Vagina (tissue), 2 donors: ENCODE results near the gene KANK3. TPM values are rescaled to one million over a fixed set of nuclear protein-coding genes. Genes with fewer than 3 reads are reported as not detected.
"Not testable (repeated sequence)": the region's sequence is repeated elsewhere in the genome, so short reads cannot be mapped to it uniquely, and the experiment has no call there.

Experiments used
- DNase-seq, 2 donors: peaks; one replicate each; pipeline ENCODE4 v3.0.0-alpha.2; 2017; ENCODE audit errors: extremely low spot score in 2 of 2
- H3K27ac ChIP-seq: fragments of 200-600 bp; sonication (generic); one replicate; pipeline ENCODE4 v1.5.1; 2019
- H3K27me3 ChIP-seq: fragments of 200-600 bp; sonication (generic); one replicate; pipeline ENCODE4 v1.5.1; 2019
- H3K36me3 ChIP-seq, 2 donors: fragments of 200-600 bp; sonication (generic); one replicate each; pipeline ENCODE4 v1.5.1; 2017 to 2019
- H3K4me1 ChIP-seq: fragments of 200-600 bp; sonication (generic); one replicate; pipeline ENCODE4 v1.5.1; 2019
- H3K4me3 ChIP-seq, 2 donors: fragments of 200-600 bp; sonication (generic); 1 replicate in 1 of 2; 2 replicates in 1 of 2; pipeline ENCODE4 v1.5.1; 2016 to 2019
- H3K9me3 ChIP-seq: fragments of 200-600 bp; sonication (generic); one replicate; pipeline ENCODE4 v1.5.1; 2019
- POLR2A ChIP-seq, 2 donors: fragments of 450-650 bp; IDR thresholded peaks; one replicate each; pipeline ENCODE4 v1.6.1; 2017; ENCODE audit warnings: antibody characterized with exemption in 2 of 2, mild to moderate bottlenecking in 2 of 2, moderate library complexity in 2 of 2
- POLR2AphosphoS5 ChIP-seq, 2 donors: sonication (generic); formaldehyde crosslinking; IDR thresholded peaks; one replicate each; pipeline ENCODE4 v1.9.0; 2017; ENCODE audit warnings: antibody characterized with exemption in 2 of 2, mild to moderate bottlenecking in 2 of 2, low read depth in 1 of 2; ENCODE audit not compliant: insufficient read depth in 1 of 2
- intact Hi-C: fragments of 100-400 bp; cut with DNase I; formaldehyde crosslinking; loops from one replicate; pipeline ENCODE4 v1.15.1; 2023
- total RNA-seq: library from RNA; depleted of rRNA; stranded (reverse); fragments of >200 nt; gene quantifications from one replicate; pipeline ENCODE4 v1.2.3, GENCODE V29; 2016
- TF ChIP-seq, protein P1 (sequence below), 3 experiments: fragments of 450-650 bp in 2 of 3; fragments of 200-600 bp in 1 of 3; sonication (generic) in 1 of 3; IDR thresholded peaks; one replicate each; pipeline ENCODE4 v1.5.1; 2017 to 2019; ENCODE audit warnings: antibody characterized with exemption in 3 of 3, mild to moderate bottlenecking in 2 of 3, moderate library complexity in 2 of 3

The KANK3 gene
- total RNA-seq, 1 donor from 2014 or later, result 20.9 TPM

DNA sequence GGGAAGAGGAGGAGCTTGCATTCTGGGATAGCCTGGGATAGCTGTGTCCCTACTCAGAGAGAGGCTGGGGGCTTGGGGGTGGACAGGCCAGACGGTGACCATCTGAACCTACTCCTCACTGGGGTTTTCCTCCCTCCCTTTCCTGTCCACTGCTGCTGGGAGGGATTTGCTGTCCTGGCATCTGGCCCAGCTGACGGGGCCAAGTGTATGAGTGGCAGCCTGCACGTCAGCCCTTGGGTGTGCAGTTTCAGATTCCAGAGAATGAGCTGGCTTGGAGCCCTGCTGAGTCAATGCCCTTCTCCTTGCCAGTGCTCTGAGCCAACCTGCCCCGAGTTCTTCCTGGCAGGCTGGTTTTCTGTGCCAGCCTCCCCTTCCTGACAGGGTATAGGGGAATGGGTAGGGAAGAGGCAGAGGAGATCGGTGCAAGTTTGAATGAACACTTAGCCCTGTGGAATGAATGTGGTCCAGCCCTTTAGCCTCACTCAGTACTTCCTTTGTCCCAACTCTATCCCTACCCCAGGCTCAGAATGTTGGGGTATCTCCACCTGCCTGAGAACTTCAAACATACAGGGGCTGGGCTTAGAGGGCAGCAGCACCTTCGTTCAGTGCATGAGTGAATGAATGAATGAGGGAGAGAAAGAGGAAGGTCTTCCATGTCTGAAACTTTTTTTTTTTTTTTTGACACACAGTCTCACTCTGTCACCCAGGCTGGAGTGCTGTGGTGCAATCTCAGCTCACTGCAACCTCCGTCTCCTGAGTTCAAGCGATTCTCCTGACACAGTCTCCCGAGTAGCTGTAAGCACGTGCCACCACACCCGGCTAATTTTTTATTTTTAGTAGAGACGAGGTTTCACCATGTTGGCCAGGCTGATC lies 19.1 kb upstream of the KANK3 start:
- peak in 1 of 2 donors; percentile 95 for DNase-seq
- no peaks in the 10 kb centered on the region for H3K9me3 ChIP-seq
- intact Hi-C loops, result no loop called here
- no peak overlapping the region for H3K4me3 ChIP-seq
- H3K36me3 ChIP-seq, result no peaks in the 10 kb centered on the region
- TF ChIP-seq POLR2AphosphoS5 (IDR thresholded peaks at IDR 0.05; ENCODE audit: insufficient read depth in 1 of 2, low read depth in 1 of 2) (peak; percentile 89 to 96), POLR2A (IDR thresholded peaks at IDR 0.05) (no peak)
- peaks cover 55% of the 10 kb centered on the region for H3K4me1 ChIP-seq
- H3K27me3 ChIP-seq, result no peaks in the 10 kb centered on the region
- peak overlapping the region; percentile 78 for H3K27ac ChIP-seq

DNA sequence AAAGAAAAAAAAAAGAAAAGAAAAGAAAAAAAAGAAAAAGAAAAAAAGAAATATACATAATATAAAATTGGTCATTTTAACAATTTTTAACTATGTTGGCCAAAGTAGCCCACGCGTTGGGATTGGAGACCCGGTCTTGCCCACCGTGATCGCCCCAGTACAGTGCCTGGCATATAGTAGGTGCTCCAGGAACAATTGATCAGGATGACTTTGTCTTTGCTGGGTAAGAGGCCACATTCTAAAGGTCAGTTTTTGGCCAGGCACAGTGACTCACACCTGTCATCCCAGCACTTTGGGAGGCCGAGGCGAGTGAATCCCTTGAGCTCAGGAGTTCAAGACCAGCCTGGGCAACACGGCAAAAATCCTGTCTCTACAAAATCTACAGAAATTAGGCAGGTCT lies 17.1 kb upstream of the KANK3 start:
- TF ChIP-seq, protein P1, sequence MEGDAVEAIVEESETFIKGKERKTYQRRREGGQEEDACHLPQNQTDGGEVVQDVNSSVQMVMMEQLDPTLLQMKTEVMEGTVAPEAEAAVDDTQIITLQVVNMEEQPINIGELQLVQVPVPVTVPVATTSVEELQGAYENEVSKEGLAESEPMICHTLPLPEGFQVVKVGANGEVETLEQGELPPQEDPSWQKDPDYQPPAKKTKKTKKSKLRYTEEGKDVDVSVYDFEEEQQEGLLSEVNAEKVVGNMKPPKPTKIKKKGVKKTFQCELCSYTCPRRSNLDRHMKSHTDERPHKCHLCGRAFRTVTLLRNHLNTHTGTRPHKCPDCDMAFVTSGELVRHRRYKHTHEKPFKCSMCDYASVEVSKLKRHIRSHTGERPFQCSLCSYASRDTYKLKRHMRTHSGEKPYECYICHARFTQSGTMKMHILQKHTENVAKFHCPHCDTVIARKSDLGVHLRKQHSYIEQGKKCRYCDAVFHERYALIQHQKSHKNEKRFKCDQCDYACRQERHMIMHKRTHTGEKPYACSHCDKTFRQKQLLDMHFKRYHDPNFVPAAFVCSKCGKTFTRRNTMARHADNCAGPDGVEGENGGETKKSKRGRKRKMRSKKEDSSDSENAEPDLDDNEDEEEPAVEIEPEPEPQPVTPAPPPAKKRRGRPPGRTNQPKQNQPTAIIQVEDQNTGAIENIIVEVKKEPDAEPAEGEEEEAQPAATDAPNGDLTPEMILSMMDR (IDR thresholded peaks at IDR 0.05), result no peak
- TF ChIP-seq POLR2AphosphoS5 (IDR thresholded peaks at IDR 0.05; ENCODE audit: insufficient read depth in 1 of 2, low read depth in 1 of 2), result no peak
- TF ChIP-seq POLR2A (IDR thresholded peaks at IDR 0.05), result no peak
- peaks cover 41% of the 10 kb centered on the region for H3K4me1 ChIP-seq
- no peaks in the 10 kb centered on the region for H3K36me3 ChIP-seq
- H3K4me3 ChIP-seq, result no peak overlapping the region
- H3K27me3 ChIP-seq, result no peaks in the 10 kb centered on the region
- intact Hi-C loops, result no loop called here
- no peaks in the 10 kb centered on the region for H3K9me3 ChIP-seq
- H3K27ac ChIP-seq, result no peak overlapping the region
- no peak for DNase-seq

DNA sequence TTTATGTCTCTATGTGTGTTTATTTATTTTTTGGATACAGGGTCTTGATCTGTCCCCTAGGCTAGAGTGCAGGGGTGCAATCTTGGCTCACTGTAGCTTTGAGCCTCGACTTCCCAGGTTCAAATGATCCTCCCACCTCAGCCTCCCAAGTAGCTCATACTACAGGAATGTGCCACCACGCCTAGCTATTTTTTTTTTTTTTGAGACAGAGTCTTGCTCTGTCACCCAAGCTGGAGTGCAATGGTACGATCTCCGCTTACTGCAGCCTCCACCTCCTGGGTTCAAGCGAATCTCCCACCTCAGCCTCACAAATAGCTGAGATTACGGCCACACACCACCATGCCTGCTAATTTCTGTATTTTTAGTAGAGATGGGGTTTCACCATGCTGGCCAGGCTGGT lies 15.9 kb upstream of the KANK3 start:
- Histone ChIP-seq H3K36me3 (no peaks in the 10 kb centered on the region), H3K27me3 (no peaks in the 10 kb centered on the region), H3K27ac (no peak overlapping the region), H3K4me3 (no peak overlapping the region), H3K4me1 (peaks cover 34% of the 10 kb centered on the region), H3K9me3 (no peaks in the 10 kb centered on the region)
- DNase-seq, result no peak
- intact Hi-C loops, result loop anchor here (5.0 to 10.0 kb wide), 2 partner anchors 33 to 146 kb away; partner anchors contain the start of genes PRAM1 and RAB11B
- no peak for TF ChIP-seq POLR2A (IDR thresholded peaks at IDR 0.05)

DNA sequence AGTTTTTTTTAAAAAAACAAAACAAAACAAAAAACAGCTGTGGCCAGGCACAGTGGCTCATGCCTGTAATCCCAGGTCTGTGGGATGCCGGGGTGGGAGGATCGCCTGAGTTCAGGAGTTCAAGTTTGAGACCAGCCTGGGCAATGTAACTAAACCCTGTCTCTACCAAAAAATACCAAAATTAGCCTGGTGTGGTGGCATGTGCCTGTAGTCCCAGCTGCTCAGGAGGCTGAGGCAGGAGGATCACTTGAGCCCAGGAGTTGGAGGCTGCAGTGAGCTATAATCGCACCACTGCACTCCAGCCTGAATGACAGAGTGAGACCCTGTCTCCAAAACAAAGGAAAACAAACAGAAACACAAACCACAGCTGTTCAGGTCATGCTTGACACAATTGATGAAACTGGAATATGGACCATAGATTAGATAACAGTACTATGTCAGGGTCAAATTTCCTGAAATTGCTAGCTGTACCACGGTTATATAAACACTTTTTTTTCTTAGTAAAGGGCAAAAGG lies 14.0 kb upstream of the KANK3 start:
- H3K4me1 ChIP-seq, result peaks cover 19% of the 10 kb centered on the region
- H3K27ac ChIP-seq, result no peak overlapping the region
- intact Hi-C loops, result loop anchor here (5.0 to 10.0 kb wide), 2 partner anchors 35 to 148 kb away; partner anchors contain the start of genes PRAM1 and RAB11B
- TF ChIP-seq POLR2AphosphoS5 (IDR thresholded peaks at IDR 0.05; ENCODE audit: insufficient read depth in 1 of 2, low read depth in 1 of 2) (no peak), POLR2A (IDR thresholded peaks at IDR 0.05) (no peak)
- TF ChIP-seq, protein P1 (IDR thresholded peaks at IDR 0.05), result no peak
- H3K27me3 ChIP-seq, result no peaks in the 10 kb centered on the region
- DNase-seq, result no peak
- H3K9me3 ChIP-seq, result no peaks in the 10 kb centered on the region
- no peak overlapping the region for H3K4me3 ChIP-seq
- no peaks in the 10 kb centered on the region for H3K36me3 ChIP-seq

DNA sequence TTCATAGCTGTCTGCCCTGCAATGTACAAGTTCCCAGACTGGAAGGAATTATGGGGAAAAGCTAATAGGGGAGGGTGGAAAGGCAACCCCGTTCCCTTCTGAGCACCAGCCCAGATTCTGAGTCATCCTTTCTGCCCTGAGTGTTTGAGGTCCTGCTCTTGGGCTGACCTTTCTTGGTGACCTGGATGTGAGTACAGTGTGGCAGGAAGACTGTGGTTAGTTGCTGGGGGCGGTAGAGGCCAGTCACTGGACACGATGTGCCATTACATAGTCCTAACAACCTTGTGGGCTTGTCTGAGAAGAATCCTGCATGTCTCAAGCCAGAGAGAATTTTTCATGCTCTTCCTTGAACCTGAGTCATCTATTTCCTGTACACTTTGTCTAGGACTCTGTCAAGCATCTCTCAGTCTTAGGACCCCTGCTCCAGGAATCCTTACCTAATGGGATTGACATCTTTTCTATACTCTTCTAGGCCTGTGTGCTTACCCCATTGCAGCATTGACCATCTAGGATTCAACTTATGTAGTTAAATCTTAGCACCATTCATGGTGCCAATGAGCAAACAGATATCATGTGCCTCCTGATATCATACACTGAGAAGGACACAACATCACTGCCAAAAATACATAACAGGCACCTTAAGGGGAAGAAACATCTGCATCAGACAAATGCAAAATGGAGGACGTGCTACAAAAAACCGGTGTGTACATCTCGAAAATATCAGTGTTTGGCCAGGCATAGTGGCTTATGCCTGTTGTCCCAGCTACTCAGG lies 12.8 kb upstream of the KANK3 start:
- H3K36me3 ChIP-seq, result no peaks in the 10 kb centered on the region
- no peaks in the 10 kb centered on the region for H3K9me3 ChIP-seq
- no peak overlapping the region for H3K4me3 ChIP-seq
- no peak for DNase-seq
- peaks cover 9% of the 10 kb centered on the region for H3K4me1 ChIP-seq
- intact Hi-C loops, result loop anchor here (5.0 to 10.0 kb wide), 2 partner anchors 36 to 149 kb away; partner anchors contain the start of genes PRAM1 and RAB11B
- no peaks in the 10 kb centered on the region for H3K27me3 ChIP-seq
- no peak for TF ChIP-seq POLR2A (IDR thresholded peaks at IDR 0.05)
- TF ChIP-seq, protein P1 (IDR thresholded peaks at IDR 0.05), result no peak
- TF ChIP-seq POLR2AphosphoS5 (IDR thresholded peaks at IDR 0.05; ENCODE audit: insufficient read depth in 1 of 2, low read depth in 1 of 2), result peak in 1 of 2 donors; percentile 51
- H3K27ac ChIP-seq, result peak overlapping the region; percentile 3

DNA sequence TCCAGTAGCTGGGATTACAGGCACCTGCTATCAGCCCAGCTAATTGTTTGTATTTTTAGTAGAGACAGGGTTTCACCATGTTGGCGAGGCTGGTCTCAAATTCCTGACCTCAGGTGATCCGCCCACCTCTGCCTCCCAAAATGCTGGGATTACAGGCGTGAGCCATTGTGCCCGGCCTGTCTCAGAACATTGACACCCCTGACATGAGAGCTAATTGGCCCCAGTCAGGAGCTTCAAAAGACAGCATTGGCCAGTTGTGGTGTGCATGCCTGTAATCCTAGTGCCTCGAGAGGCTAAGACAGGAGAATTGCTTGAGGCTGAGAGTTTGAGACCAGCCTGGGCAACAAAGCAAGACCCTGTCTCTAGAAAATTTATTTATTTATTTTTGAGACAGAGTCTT lies 9.8 kb upstream of the KANK3 start:
- H3K9me3 ChIP-seq, H3K27ac ChIP-seq, H3K36me3 ChIP-seq, H3K4me1 ChIP-seq, H3K27me3 ChIP-seq, DNase-seq, H3K4me3 ChIP-seq: not testable (repeated sequence)
- intact Hi-C loops, result loop anchor here (10.0 kb wide), 1 partner anchor 152 kb away; the partner anchor contains the start of gene PRAM1
